ENCODE data around the gene WDR49.

- TF ChIP-seq CTCF (IDR thresholded peaks at IDR 0.05) = no peak
- no peak for TF ChIP-seq POLR2AphosphoS5 (IDR thresholded peaks at IDR 0.05)
- no peak for TF ChIP-seq POLR2A (IDR thresholded peaks at IDR 0.05)
Observed at GRCh38 chr3:167565489-167565888, 88.3 kb downstream of the WDR49 start.
